CD4-positive, CD25-positive, alpha-beta regulatory T cell (primary cell): ENCODE results near the gene MAML1. TPM values are rescaled to one million over a fixed set of nuclear protein-coding genes. Genes with fewer than 3 reads are reported as not detected.
A peak's percentile ranks its signal among the peaks of the same experiment; 100 is the strongest.

Source experiments
- ATAC-seq, 2 donors: fragments of 150-1000 bp; cut with Tn5 transposase; one replicate each; pipeline ENCODE4 v1.10.0; 2021; ENCODE audit warnings: low read depth in 2 of 2, moderate number of reproducible peaks in 2 of 2, moderate library complexity in 1 of 2
- DNase-seq, 3 donors: peaks; one replicate each; pipeline versions ENCODE4 v3.0.0 to v3.0.0-alpha.2; 2012 to 2022; ENCODE audit warnings: mixed read lengths in 1 of 3
- H3K27ac ChIP-seq: one replicate; pipeline ENCODE4 v1.7.0; 2013; ENCODE audit warnings: mild to moderate bottlenecking, low read length; ENCODE audit not compliant: insufficient read depth, poor library complexity, severe bottlenecking
- H3K27me3 ChIP-seq: one replicate; pipeline ENCODE4 v1.7.0; 2013; ENCODE audit warnings: low read length; ENCODE audit not compliant: control insufficient read depth, insufficient read depth
- H3K36me3 ChIP-seq: one replicate; pipeline ENCODE4 v1.7.0; 2013; ENCODE audit warnings: mild to moderate bottlenecking, low read length, moderate library complexity; ENCODE audit not compliant: control insufficient read depth, insufficient read depth
- H3K4me1 ChIP-seq: 2 replicates; pipeline ENCODE4 v1.7.0; 2013; ENCODE audit warnings: mild to moderate bottlenecking, low read length; ENCODE audit not compliant: insufficient read depth, control insufficient read depth, poor library complexity, severe bottlenecking
- H3K4me3 ChIP-seq: one replicate; pipeline ENCODE4 v1.7.0; 2013; ENCODE audit warnings: low read depth, mild to moderate bottlenecking, low read length, moderate library complexity
- H3K9me3 ChIP-seq, 2 experiments: 1 replicate in 1 of 2; 2 replicates in 1 of 2; pipeline ENCODE4 v1.7.0; 2013; ENCODE audit warnings: low read length in 2 of 2, mild to moderate bottlenecking in 1 of 2, moderate library complexity in 1 of 2; ENCODE audit not compliant: control insufficient read depth in 2 of 2
- H3K27ac Mint-ChIP-seq, 3 donors: one replicate each; pipeline ENCODE4 v1.8.0; 2020 to 2022; ENCODE audit warnings: mild to moderate bottlenecking in 3 of 3, mixed read lengths in 3 of 3, moderate library complexity in 2 of 3
- H3K27me3 Mint-ChIP-seq: one replicate; pipeline ENCODE4 v1.8.0; 2022; ENCODE audit warnings: mild to moderate bottlenecking, mixed read lengths
- H3K36me3 Mint-ChIP-seq: one replicate; pipeline ENCODE4 v1.8.0; 2020; ENCODE audit warnings: mixed read lengths
- H3K4me1 Mint-ChIP-seq, 4 donors: one replicate each; pipeline ENCODE4 v1.8.0; 2020 to 2022; ENCODE audit warnings: mixed read lengths in 4 of 4, mild to moderate bottlenecking in 1 of 4
- H3K4me3 Mint-ChIP-seq, 4 donors: one replicate each; pipeline ENCODE4 v1.8.0; 2020 to 2022; ENCODE audit warnings: mild to moderate bottlenecking in 4 of 4, mixed read lengths in 4 of 4, moderate library complexity in 3 of 4
- H3K9me3 Mint-ChIP-seq, 7 donors: one replicate each; pipeline ENCODE4 v1.8.0; 2020 to 2022; ENCODE audit warnings: mixed read lengths in 7 of 7, mild to moderate bottlenecking in 3 of 7, moderate library complexity in 2 of 7
- polyA plus RNA-seq, 4 donors: library from polyadenylated mRNA; unstranded; fragments of 300-500 nt; fragmentation: Illumina TruSeq; gene quantifications; one replicate each; pipeline ENCODE4 v1.2.3, GENCODE V29; 2021
- total RNA-seq: library from RNA; stranded (reverse); gene quantifications from one replicate; pipeline ENCODE4 v1.2.3, GENCODE V29; 2022

MAML1 gene
- total and polyA plus RNA-seq, 5 donors from 2014 or later: 2.8 to 39.5 (median 4.2) TPM

DNA sequence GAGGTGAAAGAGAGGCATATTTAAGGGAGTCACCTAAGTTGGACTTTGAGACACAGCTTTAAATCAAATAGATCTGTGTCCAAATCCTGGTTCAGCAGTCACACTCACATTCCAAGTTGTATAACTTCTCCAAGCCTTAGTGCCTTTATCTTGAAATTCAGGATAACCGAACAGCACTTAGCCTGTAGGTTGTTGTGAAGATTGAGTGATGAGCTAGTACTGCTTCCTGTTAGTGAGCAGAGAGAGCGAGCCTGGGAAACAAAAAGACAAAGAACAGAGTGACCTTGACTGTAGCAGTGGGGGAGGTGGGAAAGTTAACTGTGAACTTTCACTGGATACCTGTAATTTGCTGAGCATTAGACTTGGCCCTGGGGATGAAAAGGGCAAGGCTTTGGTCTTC lies 22.4 kb downstream of the MAML1 start:
- Mint-ChIP-seq H3K36me3 (peaks cover 7% of the 10 kb centered on the region), H3K4me3 (peak overlapping the region; percentile 6 to 58 (median 34)), H3K27me3 (no peaks in the 10 kb centered on the region), H3K9me3 (no peaks in the 10 kb centered on the region), H3K27ac (peak overlapping the region; percentile 29 to 97 (median 71)), H3K4me1 (peaks cover 19 to 62% (median 53%) of the 10 kb centered on the region in 4 donors)
- Histone ChIP-seq H3K27me3 (no peaks in the 10 kb centered on the region), H3K4me3 (peak overlapping the region; percentile 54), H3K4me1 (peaks cover 43% of the 10 kb centered on the region), H3K36me3 (peaks cover 3% of the 10 kb centered on the region), H3K27ac (peak overlapping the region; percentile 16), H3K9me3 (no peaks in the 10 kb centered on the region)
- ATAC-seq (peak; percentile 57 to 66), DNase-seq (peak in 1 of 3 donors; percentile 37)

DNA sequence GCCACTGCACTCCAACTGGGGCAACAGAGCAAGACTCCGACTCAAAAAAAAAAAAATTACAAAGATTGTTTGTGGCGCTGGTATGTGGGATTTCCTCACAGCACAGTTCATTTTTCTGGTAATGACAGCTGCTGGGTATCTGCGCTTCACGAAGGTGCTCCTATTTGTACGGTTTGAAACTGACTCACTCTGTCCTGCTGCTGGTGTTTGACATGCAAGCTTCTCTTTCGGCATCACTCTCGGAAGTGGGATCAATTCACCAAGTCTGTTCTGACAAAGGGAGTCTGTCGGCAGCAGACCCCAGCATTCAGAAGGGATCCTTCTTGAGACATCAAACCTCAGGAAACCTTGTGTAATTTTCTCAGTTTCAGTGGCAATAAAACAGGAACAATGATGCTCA lies 26.3 kb downstream of the MAML1 start:
- no peaks in the 10 kb centered on the region for H3K27me3 Mint-ChIP-seq
- Histone ChIP-seq H3K27me3 (no peaks in the 10 kb centered on the region), H3K4me1 (peaks cover 67% of the 10 kb centered on the region), H3K9me3 (no peaks in the 10 kb centered on the region), H3K27ac (peak overlapping the region; percentile 38), H3K36me3 (peaks cover 4% of the 10 kb centered on the region), H3K4me3 (peak overlapping the region; percentile 27)
- DNase-seq (no peak), ATAC-seq (no peak)
- peak overlapping the region in 3 of 4 donors; percentile 7 to 74 (median 40) for H3K4me3 Mint-ChIP-seq
- H3K36me3 Mint-ChIP-seq: no peaks in the 10 kb centered on the region
- peaks cover 34 to 81% (median 67%) of the 10 kb centered on the region in 4 donors for H3K4me1 Mint-ChIP-seq
- no peaks in the 10 kb centered on the region for H3K9me3 Mint-ChIP-seq
- peak overlapping the region; percentile 77 to 89 (median 82) for H3K27ac Mint-ChIP-seq

DNA sequence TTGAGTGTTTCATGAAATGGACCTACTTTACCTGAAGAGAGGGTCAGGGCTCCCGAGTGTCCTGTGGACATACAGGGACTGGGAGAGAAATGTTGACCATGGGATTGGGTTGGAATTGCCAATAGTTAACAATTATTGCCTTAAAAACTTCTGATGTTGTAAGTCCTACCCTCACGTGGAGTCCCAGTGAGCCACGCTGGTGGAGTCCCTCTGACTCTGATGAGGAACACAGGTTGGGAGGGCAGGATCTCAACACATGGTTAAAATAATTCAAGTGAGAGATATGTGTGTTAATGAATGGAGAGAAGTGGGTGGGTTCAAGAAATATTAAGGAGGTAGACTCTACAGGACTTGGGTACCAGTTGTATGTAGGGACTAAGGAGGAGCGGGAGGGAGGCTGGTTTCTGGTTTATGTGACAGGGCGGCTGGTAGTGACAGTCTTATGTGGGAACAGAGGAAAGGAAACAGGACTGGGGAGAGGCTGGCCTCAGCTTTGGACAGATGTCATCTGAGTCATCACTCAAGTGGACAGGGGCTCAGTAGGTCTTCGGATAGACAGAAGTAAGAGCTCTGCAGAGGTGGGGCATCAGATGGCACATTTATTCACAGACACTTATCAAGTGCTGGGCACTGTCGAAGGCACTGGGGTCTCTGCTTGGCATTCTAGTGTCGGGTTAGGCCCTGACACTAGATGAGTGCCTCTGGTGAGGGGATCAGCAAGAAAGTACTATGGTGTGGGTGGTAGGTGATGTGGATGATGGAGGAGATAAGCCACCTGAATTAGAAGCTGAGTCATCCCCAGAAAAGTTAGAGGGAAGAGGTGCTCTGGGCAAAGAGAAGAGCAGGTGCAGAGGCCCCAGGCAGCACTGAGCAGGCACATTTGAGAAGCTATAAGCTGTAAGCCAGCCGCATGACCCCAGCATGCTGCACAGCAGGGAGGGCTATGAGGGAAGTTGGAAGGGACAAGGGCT lies 27.2 kb downstream of the MAML1 start:
- DNase-seq: peak in 1 of 3 donors; percentile 55
- Histone ChIP-seq H3K4me3 (no peak overlapping the region), H3K36me3 (peaks cover 5% of the 10 kb centered on the region), H3K27me3 (no peaks in the 10 kb centered on the region), H3K27ac (peak overlapping the region; percentile 38), H3K9me3 (no peaks in the 10 kb centered on the region), H3K4me1 (peaks cover 58% of the 10 kb centered on the region)
- peak; percentile 29 to 57 for ATAC-seq
- Mint-ChIP-seq H3K9me3 (no peaks in the 10 kb centered on the region), H3K36me3 (no peaks in the 10 kb centered on the region), H3K4me1 (peaks cover 33 to 74% (median 59%) of the 10 kb centered on the region in 4 donors), H3K4me3 (peak overlapping the region; percentile 4 to 74 (median 20)), H3K27me3 (no peaks in the 10 kb centered on the region), H3K27ac (peak overlapping the region; percentile 82 to 89 (median 89))

DNA sequence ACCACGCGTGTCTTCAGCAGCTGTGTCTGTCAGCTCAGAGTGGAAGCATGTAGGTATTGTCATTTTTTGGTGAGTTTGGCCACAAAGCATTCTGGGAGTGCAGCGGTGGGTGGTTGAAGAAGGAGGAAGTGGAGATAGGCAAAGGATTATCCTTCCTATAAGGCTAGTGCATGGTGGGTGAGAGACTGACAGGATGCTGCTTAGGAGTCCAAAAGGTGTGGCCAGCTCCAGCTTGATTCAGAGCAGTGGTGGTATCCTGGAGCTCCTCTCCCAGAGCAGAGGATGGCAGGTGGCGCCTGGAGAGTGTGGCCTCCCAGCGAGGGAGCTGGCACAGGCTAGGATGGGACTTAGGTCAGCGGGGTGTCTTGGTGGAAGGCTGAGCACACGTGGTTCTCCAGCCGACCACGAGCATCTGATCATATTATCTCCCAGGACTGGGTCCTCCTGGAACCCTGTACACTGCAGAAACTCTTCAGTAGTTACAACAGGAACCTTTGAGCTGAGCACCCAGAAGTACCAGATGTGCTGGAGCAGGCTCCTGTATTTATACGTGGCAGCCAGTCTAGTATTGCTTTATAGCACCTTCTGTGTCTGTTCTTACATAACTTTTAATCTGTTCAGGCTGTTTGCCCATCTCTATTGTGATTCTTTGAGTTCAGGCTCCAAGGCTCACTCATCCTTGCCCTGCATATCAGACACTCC lies 29.6 kb downstream of the MAML1 start:
- Histone ChIP-seq H3K27me3 (no peaks in the 10 kb centered on the region), H3K27ac (peak overlapping the region; percentile 48), H3K4me3 (no peak overlapping the region), H3K36me3 (peaks cover 28% of the 10 kb centered on the region), H3K4me1 (peaks cover 52% of the 10 kb centered on the region), H3K9me3 (no peaks in the 10 kb centered on the region)
- DNase-seq: peak in 2 of 3 donors; percentile 45 to 67
- Mint-ChIP-seq H3K4me1 (peaks cover 30 to 72% (median 52%) of the 10 kb centered on the region in 4 donors), H3K27ac (peak overlapping the region; percentile 52 to 82 (median 63)), H3K9me3 (no peaks in the 10 kb centered on the region), H3K36me3 (peaks cover 9% of the 10 kb centered on the region), H3K4me3 (peak overlapping the region; percentile 4 to 51 (median 36)), H3K27me3 (no peaks in the 10 kb centered on the region)
- peak; percentile 52 to 72 for ATAC-seq

- Histone ChIP-seq H3K4me3 (no peak overlapping the region), H3K9me3 (no peaks in the 10 kb centered on the region), H3K27me3 (no peaks in the 10 kb centered on the region), H3K36me3 (peaks cover 34% of the 10 kb centered on the region), H3K27ac (peak overlapping the region; percentile 48), H3K4me1 (peaks cover 47% of the 10 kb centered on the region)
- H3K4me1 Mint-ChIP-seq: peaks cover 29 to 70% (median 53%) of the 10 kb centered on the region in 4 donors
- H3K36me3 Mint-ChIP-seq: peaks cover 12% of the 10 kb centered on the region
- H3K27ac Mint-ChIP-seq: peak overlapping the region in 2 of 3 donors; percentile 63 to 82
- H3K4me3 Mint-ChIP-seq: no peak overlapping the region
- no peak for ATAC-seq
- H3K9me3 Mint-ChIP-seq: no peaks in the 10 kb centered on the region
- DNase-seq: no peak
- H3K27me3 Mint-ChIP-seq: no peaks in the 10 kb centered on the region
These were observed 30.2 kb downstream of the MAML1 start for GRCh38 chr5:179762781-179763176.

GRCh38 chr5:179763215-179763945 lies 30.8 kb downstream of the MAML1 start:
- Histone ChIP-seq H3K4me1 (peaks cover 43% of the 10 kb centered on the region), H3K36me3 (peaks cover 33% of the 10 kb centered on the region), H3K4me3 (peak overlapping the region; percentile 5), H3K9me3 (no peaks in the 10 kb centered on the region), H3K27me3 (no peaks in the 10 kb centered on the region), H3K27ac (peak overlapping the region; percentile 48)
- Mint-ChIP-seq H3K9me3 (no peaks in the 10 kb centered on the region), H3K36me3 (peaks cover 14% of the 10 kb centered on the region), H3K4me3 (peak overlapping the region in 1 of 4 donors; percentile 80), H3K27me3 (no peaks in the 10 kb centered on the region), H3K27ac (peak overlapping the region in 2 of 3 donors; percentile 34 to 82), H3K4me1 (peaks cover 26 to 66% (median 51%) of the 10 kb centered on the region in 4 donors)
- peak; percentile 30 to 74 (median 60) for DNase-seq
- ATAC-seq: peak in 1 of 2 donors; percentile 52

DNA sequence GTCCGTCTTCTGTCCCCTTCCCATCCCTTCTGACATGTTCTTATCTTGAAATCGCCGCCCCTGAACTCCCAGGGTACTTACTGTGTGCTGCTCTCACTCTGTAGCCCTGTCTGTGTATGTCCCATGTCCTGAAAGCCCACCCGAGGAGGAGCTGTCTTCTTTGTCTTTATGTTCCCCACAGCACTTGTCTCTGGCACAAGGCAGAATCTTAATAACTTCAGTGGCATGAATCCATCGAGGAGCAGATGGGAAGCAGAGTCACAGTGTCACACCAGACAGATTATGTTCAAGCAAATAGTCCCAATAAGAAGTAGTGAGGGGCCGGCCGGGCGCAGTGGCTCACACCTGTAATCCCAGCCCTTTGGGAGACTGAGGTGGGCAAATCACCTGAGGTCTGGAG lies 31.4 kb downstream of the MAML1 start:
- H3K27me3 Mint-ChIP-seq: no peaks in the 10 kb centered on the region
- H3K36me3 ChIP-seq: peaks cover 40% of the 10 kb centered on the region
- H3K4me3 ChIP-seq: no peak overlapping the region
- H3K9me3 Mint-ChIP-seq: no peaks in the 10 kb centered on the region
- no peak for DNase-seq
- peak overlapping the region in 1 of 3 donors; percentile 82 for H3K27ac Mint-ChIP-seq
- H3K4me1 ChIP-seq: peaks cover 38% of the 10 kb centered on the region
- H3K4me3 Mint-ChIP-seq: no peak overlapping the region
- no peak overlapping the region for H3K27ac ChIP-seq
- no peaks in the 10 kb centered on the region for H3K9me3 ChIP-seq
- no peaks in the 10 kb centered on the region for H3K27me3 ChIP-seq
- no peak for ATAC-seq
- peaks cover 21% of the 10 kb centered on the region for H3K36me3 Mint-ChIP-seq
- H3K4me1 Mint-ChIP-seq: peaks cover 26 to 64% (median 50%) of the 10 kb centered on the region in 4 donors
